Measurements from ENCODE around the gene RUFY2. TPM values are rescaled to one million over a fixed set of nuclear protein-coding genes. Genes with fewer than 3 reads are reported as not detected.
"Not testable (repeated sequence)": the region's sequence is repeated elsewhere in the genome, so short reads cannot be mapped to it uniquely, and the experiment has no call there.

The RUFY2 gene
- total RNA-seq, 6 donors from 2014 or later = 10.3 to 47.7 (median 15.7) TPM

GRCh38 chr10:68329506-68329861 is 77.6 kb downstream of the RUFY2 start:
- peaks cover 13 to 35% (median 29%) of the 10 kb centered on the region in 4 donors for H3K4me1 ChIP-seq
- no peaks in the 10 kb centered on the region for H3K27me3 ChIP-seq
- peak overlapping the region; percentile 62 to 85 (median 74) for H3K27ac ChIP-seq
- no peaks in the 10 kb centered on the region for H3K9me3 ChIP-seq
- no peak overlapping the region for H3K4me3 ChIP-seq
- no peaks in the 10 kb centered on the region for H3K36me3 ChIP-seq
- DNase-seq = no peak
- WGBS, 2 donors = 75 to 88% methylated on average over 1 of the region's 1 CpG
- TF ChIP-seq EP300 (IDR thresholded peaks at IDR 0.05) (no peak), POLR2AphosphoS5 (IDR thresholded peaks at IDR 0.05) (no peak), POLR2A (IDR thresholded peaks at IDR 0.05) (no peak)
- TF ChIP-seq, protein P1, sequence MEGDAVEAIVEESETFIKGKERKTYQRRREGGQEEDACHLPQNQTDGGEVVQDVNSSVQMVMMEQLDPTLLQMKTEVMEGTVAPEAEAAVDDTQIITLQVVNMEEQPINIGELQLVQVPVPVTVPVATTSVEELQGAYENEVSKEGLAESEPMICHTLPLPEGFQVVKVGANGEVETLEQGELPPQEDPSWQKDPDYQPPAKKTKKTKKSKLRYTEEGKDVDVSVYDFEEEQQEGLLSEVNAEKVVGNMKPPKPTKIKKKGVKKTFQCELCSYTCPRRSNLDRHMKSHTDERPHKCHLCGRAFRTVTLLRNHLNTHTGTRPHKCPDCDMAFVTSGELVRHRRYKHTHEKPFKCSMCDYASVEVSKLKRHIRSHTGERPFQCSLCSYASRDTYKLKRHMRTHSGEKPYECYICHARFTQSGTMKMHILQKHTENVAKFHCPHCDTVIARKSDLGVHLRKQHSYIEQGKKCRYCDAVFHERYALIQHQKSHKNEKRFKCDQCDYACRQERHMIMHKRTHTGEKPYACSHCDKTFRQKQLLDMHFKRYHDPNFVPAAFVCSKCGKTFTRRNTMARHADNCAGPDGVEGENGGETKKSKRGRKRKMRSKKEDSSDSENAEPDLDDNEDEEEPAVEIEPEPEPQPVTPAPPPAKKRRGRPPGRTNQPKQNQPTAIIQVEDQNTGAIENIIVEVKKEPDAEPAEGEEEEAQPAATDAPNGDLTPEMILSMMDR (IDR thresholded peaks at IDR 0.05) = no peak
- ATAC-seq (ENCODE audit: low FRiP score in 2 of 2) = no peak

DNA sequence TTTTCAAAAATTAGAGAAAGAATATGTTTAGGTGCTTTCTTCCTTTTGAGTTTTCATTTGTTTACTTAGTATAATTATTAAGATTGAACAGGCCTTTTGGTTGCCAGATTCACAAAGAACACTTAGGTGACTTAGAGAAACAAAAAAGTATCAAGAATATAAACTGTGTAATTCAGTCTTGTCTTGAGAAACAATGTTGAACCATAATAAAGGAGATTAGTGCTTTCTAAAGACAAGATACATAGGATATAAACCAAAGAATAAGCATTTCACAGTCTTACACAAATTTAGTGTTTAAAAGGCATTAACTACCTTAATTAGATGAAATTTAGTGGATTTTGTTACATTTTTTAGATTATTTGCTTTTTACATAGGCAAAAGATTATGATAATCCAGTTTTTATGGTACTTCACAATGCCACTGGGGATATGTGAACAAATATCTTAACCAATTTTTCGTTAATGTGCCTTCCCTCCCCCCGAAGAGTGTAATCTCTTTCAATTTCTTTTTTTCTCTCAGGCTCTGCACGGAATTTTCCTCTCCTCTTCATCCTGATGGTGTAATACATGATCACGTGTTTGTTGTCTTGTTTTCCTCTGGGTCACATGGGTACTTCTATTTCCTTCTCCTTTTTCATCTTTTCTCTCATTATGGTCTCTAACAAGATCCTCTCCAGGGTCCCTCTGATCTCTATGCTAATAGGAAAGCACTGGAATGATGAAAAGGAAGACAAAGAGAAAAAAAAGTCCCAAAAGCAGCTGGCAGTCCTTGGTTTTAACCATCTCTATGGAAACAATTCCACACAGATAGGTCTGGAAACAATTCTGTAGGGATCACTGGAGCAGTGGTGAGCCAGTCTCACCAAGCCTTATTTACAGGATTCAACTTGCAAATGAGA is 78.9 kb downstream of the RUFY2 start:
- Histone ChIP-seq H3K27me3 (no peaks in the 10 kb centered on the region), H3K9me3 (no peaks in the 10 kb centered on the region), H3K4me1 (peaks cover 12 to 26% (median 24%) of the 10 kb centered on the region in 4 donors), H3K4me3 (peak overlapping the region in 2 of 4 donors; percentile 9 to 19), H3K27ac (peak overlapping the region; percentile 62 to 85 (median 74)), H3K36me3 (no peaks in the 10 kb centered on the region)
- no peak for ATAC-seq (ENCODE audit: low FRiP score in 2 of 2)
- no peak for DNase-seq
- TF ChIP-seq, protein P1 (IDR thresholded peaks at IDR 0.05) = no peak
- TF ChIP-seq POLR2A (IDR thresholded peaks at IDR 0.05) = peak in 1 of 4 donors; percentile 31
- peak in 1 of 2 donors; percentile 62 for TF ChIP-seq POLR2AphosphoS5 (IDR thresholded peaks at IDR 0.05)
- WGBS, 2 donors = 34 to 36% methylated on average over 4 of the region's 4 CpGs

DNA sequence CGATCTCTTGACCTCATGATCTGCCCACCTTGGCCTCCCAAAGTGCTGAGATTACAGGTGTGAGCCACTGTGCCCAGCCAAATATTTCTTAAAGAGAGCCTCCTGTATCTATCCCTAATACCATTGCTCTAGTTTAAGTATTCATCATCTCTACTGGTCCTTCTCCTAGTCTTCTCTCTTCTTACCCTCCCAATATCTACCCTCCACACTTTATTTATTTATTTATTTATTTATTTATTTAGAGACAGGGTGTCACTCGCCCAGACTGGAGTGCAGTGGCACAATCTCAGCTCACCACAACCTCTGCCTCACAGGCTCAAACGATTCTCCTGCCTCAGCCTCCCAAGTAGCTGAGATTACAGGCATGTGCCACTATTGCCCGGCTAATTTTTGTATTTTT is 82.7 kb downstream of the RUFY2 start:
- H3K4me3 ChIP-seq; H3K27me3 ChIP-seq; H3K36me3 ChIP-seq; H3K27ac ChIP-seq; H3K9me3 ChIP-seq; DNase-seq; ATAC-seq (ENCODE audit: low FRiP score in 2 of 2): not testable (repeated sequence)
- whole genome bisulfite sequencing, 2 donors = 92 to 93% methylated on average over 4 of the region's 4 CpGs
- peaks cover 5 to 11% (median 7%) of the 10 kb centered on the region in 4 donors for H3K4me1 ChIP-seq

GRCh38 chr10:68318331-68319059 is 88.6 kb downstream of the RUFY2 start:
- ATAC-seq (ENCODE audit: low FRiP score in 2 of 2) (no peak), DNase-seq (no peak)
- H3K9me3 ChIP-seq = peaks cover 0 to 14% (median 8%) of the 10 kb centered on the region in 4 donors
- 79 to 89% methylated on average over 1 of the region's 1 CpG for WGBS, 2 donors
- no peaks in the 10 kb centered on the region for H3K4me1 ChIP-seq
- no peak overlapping the region for H3K27ac ChIP-seq
- no peaks in the 10 kb centered on the region for H3K36me3 ChIP-seq
- TF ChIP-seq EP300 (IDR thresholded peaks at IDR 0.05) (no peak), POLR2AphosphoS5 (IDR thresholded peaks at IDR 0.05) (no peak), POLR2A (IDR thresholded peaks at IDR 0.05) (no peak)
- TF ChIP-seq, protein P1 (IDR thresholded peaks at IDR 0.05) = no peak
- no peak overlapping the region for H3K4me3 ChIP-seq
- H3K27me3 ChIP-seq = no peaks in the 10 kb centered on the region

DNA sequence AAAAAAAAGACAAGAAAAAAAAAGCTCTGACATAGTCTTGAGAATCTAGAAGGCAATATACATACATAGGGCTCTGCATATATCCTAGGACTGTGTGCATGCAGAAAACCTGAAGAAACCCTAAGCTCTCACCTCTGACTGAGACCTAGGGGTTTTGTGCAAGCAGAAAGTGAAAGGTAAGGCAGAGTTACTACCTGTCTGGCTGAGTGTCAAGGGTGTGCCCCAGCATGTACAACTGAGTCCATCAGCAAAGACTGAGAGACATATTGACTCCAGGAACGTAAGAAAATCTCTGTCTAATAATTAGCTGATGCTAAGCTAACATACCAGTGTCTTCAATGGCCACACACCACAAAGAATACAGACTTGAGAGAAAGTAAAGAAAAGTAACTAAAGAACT is 91.5 kb downstream of the RUFY2 start:
- WGBS, 2 donors = 89% methylated on average over 1 of the region's 1 CpG
- Histone ChIP-seq H3K27ac (no peak overlapping the region), H3K36me3 (no peaks in the 10 kb centered on the region), H3K9me3 (peaks cover 0 to 14% (median 8%) of the 10 kb centered on the region in 4 donors), H3K27me3 (no peaks in the 10 kb centered on the region), H3K4me1 (no peaks in the 10 kb centered on the region), H3K4me3 (no peak overlapping the region)
- DNase-seq (no peak), ATAC-seq (ENCODE audit: low FRiP score in 2 of 2) (no peak)
- TF ChIP-seq POLR2A (IDR thresholded peaks at IDR 0.05) = no peak
- no peak for TF ChIP-seq POLR2AphosphoS5 (IDR thresholded peaks at IDR 0.05)
- no peak for TF ChIP-seq EP300 (IDR thresholded peaks at IDR 0.05)
- TF ChIP-seq, protein P1 (IDR thresholded peaks at IDR 0.05) = no peak

DNA sequence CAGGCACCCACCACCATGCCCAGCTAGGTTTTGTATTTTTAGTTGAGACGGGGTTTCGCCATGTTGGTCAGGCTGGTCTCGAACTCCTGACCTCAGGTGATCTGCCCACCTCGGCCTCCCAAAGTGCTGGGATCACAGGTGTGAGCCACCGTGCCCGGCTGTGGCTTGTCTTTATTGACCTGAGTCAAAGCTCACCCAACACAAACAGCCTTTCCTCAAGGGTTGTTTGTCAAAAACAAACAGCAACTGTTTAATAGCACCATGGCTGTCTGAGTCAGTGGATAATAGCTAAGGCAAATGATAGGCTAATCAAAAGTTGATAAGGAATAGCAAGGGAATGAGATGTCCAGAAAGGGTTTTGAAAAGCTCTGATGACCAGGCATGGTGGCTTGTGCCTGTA is 92.1 kb downstream of the RUFY2 start:
- H3K9me3 ChIP-seq = peaks cover 0 to 14% (median 8%) of the 10 kb centered on the region in 4 donors
- H3K27ac ChIP-seq; H3K4me1 ChIP-seq; H3K4me3 ChIP-seq; ATAC-seq (ENCODE audit: low FRiP score in 2 of 2); DNase-seq; H3K36me3 ChIP-seq; H3K27me3 ChIP-seq: not testable (repeated sequence)
- 94 to 96% methylated on average over 6 of the region's 6 CpGs for WGBS, 2 donors
